Measurements from ENCODE around the gene INHBA. TPM values are rescaled to one million over a fixed set of nuclear protein-coding genes. Genes with fewer than 3 reads are reported as not detected.

INHBA gene
- total and polyA plus RNA-seq, 7 experiments from 2014 or later, result 0.16 to 0.34 (median 0.29) TPM; not detected in 4

DNA sequence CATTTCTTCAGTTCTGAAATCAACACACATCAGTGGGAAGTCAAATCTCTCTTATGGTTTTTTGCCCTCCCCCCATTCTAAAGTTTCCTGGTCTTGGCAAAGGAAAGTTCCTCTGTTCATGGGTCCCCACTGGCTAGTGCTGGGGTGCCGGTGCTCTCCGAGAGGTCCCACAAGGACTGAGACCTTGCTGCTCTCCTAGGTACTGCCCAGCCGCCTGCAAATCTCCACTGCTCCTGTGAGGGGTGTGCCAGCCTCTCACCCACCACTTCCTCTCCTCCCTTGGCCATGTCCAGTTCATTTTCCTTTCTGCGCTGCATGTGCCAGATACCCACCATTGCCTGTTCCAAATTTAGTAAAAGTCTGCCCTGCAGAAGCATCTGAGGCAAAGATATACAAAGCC, 17.2 kb upstream of the INHBA start:
- no peaks in the 10 kb centered on the region for H3K36me3 ChIP-seq (ENCODE audit: control insufficient read depth in 2 of 3, insufficient read depth in 3 of 3, low read length in 3 of 3)
- H3K9me3 Mint-ChIP-seq, result peaks cover 0 to 2% (median 0%) of the 10 kb centered on the region in 11 donors
- ATAC-seq (no peak), DNase-seq (no peak)
- H3K4me1 Mint-ChIP-seq, result no peaks in the 10 kb centered on the region
- H3K9me3 ChIP-seq (ENCODE audit: control insufficient read depth in 2 of 3, low read length in 3 of 3), result no peaks in the 10 kb centered on the region
- no peak overlapping the region for H3K4me3 ChIP-seq (ENCODE audit: low read length)
- intact Hi-C loops (cut with micrococcal nuclease), result no loop called here
- H3K36me3 Mint-ChIP-seq, result no peaks in the 10 kb centered on the region
- ChIA-PET POLR2A (no interaction called here), CTCF (no interaction called here)
- no peaks in the 10 kb centered on the region for H3K4me1 ChIP-seq (ENCODE audit: control insufficient read depth in 2 of 2, insufficient read depth in 2 of 2, low read length in 2 of 2)
- H3K27me3 Mint-ChIP-seq, result peaks cover 4 to 21% (median 7%) of the 10 kb centered on the region in 5 donors
- H3K27me3 ChIP-seq (ENCODE audit: control insufficient read depth in 2 of 2, insufficient read depth in 2 of 2, low read length in 2 of 2), result no peaks in the 10 kb centered on the region
- H3K27ac ChIP-seq (ENCODE audit: low read depth, low read length), result no peak overlapping the region
- H3K4me3 Mint-ChIP-seq, result no peak overlapping the region
- H3K27ac Mint-ChIP-seq, result no peak overlapping the region

DNA sequence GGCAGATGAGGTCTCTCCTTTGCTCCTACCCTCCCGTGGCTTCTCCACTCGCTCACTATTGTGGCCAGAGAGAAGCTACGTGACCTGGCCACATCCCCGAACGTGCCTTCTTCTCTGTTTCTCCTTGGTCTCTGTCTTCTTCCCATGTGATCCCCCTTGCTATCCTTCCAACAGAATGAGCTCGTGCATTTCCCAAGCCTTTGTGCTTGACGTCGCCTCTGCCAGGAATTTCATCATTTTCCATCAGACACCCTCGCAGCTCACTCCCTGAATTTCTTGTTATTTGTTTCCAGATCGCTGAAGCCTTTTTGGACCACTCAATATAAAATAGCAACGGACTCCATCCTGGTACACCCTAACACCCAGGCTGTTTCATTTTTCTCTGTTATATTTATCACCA, 13.8 kb upstream of the INHBA start:
- Mint-ChIP-seq H3K27ac (no peak overlapping the region), H3K4me1 (no peaks in the 10 kb centered on the region), H3K27me3 (peaks cover 0 to 3% (median 0%) of the 10 kb centered on the region in 5 donors), H3K4me3 (no peak overlapping the region), H3K9me3 (no peaks in the 10 kb centered on the region), H3K36me3 (no peaks in the 10 kb centered on the region)
- DNase-seq (no peak), ATAC-seq (no peak)
- Histone ChIP-seq H3K4me1 (ENCODE audit: control insufficient read depth in 2 of 2, insufficient read depth in 2 of 2, low read length in 2 of 2) (no peaks in the 10 kb centered on the region), H3K36me3 (ENCODE audit: control insufficient read depth in 2 of 3, insufficient read depth in 3 of 3, low read length in 3 of 3) (no peaks in the 10 kb centered on the region), H3K9me3 (ENCODE audit: control insufficient read depth in 2 of 3, low read length in 3 of 3) (no peaks in the 10 kb centered on the region), H3K27me3 (ENCODE audit: control insufficient read depth in 2 of 2, insufficient read depth in 2 of 2, low read length in 2 of 2) (no peaks in the 10 kb centered on the region), H3K4me3 (ENCODE audit: low read length) (no peak overlapping the region), H3K27ac (ENCODE audit: low read depth, low read length) (no peak overlapping the region)
- POLR2A ChIA-PET, result no interaction called here
- intact Hi-C loops (cut with micrococcal nuclease), result no loop called here
- CTCF ChIA-PET, result no interaction called here

DNA sequence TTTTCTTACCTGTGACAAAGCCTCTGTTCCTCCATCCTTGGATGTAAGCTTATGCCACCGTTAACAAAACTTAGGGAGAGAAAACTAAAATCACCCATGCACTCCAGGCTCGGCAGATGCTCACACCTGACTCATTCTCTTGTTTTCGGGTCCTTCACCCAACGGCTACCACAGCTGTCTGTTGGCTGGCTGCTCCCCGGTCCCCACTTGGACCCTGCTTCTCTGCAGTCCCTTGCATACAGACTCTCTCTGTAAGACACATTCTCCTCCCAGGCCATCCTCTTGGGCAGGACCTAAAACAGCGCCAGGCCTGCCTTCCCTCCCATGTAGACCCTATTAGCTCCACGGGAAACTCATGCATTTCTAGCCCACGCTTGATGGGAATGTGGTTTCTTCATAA, 12.1 kb upstream of the INHBA start:
- ATAC-seq, result no peak
- POLR2A ChIA-PET, result no interaction called here
- Histone ChIP-seq H3K9me3 (ENCODE audit: control insufficient read depth in 2 of 3, low read length in 3 of 3) (no peaks in the 10 kb centered on the region), H3K36me3 (ENCODE audit: control insufficient read depth in 2 of 3, insufficient read depth in 3 of 3, low read length in 3 of 3) (no peaks in the 10 kb centered on the region), H3K4me1 (ENCODE audit: control insufficient read depth in 2 of 2, insufficient read depth in 2 of 2, low read length in 2 of 2) (no peaks in the 10 kb centered on the region), H3K4me3 (ENCODE audit: low read length) (no peak overlapping the region), H3K27me3 (ENCODE audit: control insufficient read depth in 2 of 2, insufficient read depth in 2 of 2, low read length in 2 of 2) (no peaks in the 10 kb centered on the region), H3K27ac (ENCODE audit: low read depth, low read length) (no peak overlapping the region)
- Mint-ChIP-seq H3K27me3 (peaks cover 0 to 6% (median 0%) of the 10 kb centered on the region in 5 donors), H3K27ac (no peak overlapping the region), H3K4me3 (no peak overlapping the region), H3K36me3 (no peaks in the 10 kb centered on the region), H3K9me3 (no peaks in the 10 kb centered on the region), H3K4me1 (no peaks in the 10 kb centered on the region)
- intact Hi-C loops (cut with micrococcal nuclease), result no loop called here
- CTCF ChIA-PET, result no interaction called here
- DNase-seq, result no peak

DNA sequence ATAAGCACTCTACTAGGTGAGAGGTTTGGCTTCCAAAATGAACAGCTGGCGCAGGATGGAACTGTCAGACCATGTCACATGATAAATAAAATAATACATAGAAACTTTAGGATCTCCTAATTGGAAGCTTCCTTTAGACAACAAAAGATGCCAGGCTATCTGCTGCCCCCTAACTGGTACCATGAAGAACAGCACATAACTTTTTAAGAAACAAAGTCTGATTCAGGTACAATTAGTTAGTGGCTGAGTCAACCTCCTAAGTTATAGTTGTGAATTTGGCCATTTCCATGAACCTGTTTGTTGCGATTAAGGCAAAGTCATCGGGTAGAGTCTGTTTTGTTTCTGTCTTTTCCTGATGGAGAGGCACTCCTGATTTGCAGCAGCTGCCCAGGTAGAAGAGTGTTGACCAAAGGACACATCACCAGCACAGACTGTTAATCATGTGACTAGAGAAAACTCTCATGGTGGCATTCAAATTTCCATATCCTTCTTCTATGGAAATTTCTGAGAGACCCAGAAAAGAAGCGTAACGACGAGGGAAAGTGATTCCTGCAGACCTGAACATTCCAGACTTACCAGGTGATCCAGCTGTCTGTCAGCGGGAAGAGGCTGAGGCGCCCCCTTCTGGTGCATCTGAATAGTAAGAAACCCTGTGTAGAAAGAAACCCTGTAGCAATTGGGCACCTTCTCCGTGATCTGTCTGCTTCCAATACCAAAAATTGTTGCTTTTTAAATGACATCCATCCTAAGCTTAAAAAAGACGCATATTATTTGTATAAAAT, 8.6 kb upstream of the INHBA start:
- no peak for DNase-seq
- CTCF ChIA-PET, result no interaction called here

DNA sequence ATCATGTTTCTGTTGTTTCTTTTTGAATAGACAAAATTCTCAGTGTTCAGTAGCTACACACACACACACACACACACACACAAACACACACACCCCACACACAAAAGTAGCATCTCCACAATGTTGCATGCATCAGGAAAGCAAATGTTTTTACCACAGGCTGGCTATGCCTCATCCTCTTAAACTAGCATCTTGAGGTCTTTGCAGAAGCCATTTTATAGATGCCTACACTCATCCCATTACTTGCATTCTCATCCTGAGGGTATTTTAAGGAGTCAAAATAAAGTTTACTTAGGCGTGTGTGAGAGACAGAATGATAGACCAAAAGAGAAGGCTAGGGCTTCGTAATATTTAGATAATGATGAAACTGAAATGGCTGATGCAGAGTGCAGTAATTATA, 7.9 kb upstream of the INHBA start:
- Histone ChIP-seq H3K27me3 (ENCODE audit: control insufficient read depth in 2 of 2, insufficient read depth in 2 of 2, low read length in 2 of 2) (no peaks in the 10 kb centered on the region), H3K4me3 (ENCODE audit: low read length) (no peak overlapping the region), H3K36me3 (ENCODE audit: control insufficient read depth in 2 of 3, insufficient read depth in 3 of 3, low read length in 3 of 3) (no peaks in the 10 kb centered on the region), H3K4me1 (ENCODE audit: control insufficient read depth in 2 of 2, insufficient read depth in 2 of 2, low read length in 2 of 2) (peaks cover 0 to 5% of the 10 kb centered on the region in 2 donors), H3K9me3 (ENCODE audit: control insufficient read depth in 2 of 3, low read length in 3 of 3) (no peaks in the 10 kb centered on the region), H3K27ac (ENCODE audit: low read depth, low read length) (no peak overlapping the region)
- H3K27me3 Mint-ChIP-seq, result peaks cover 13 to 44% (median 22%) of the 10 kb centered on the region in 5 donors
- no peak for ATAC-seq
- peaks cover 0 to 5% (median 5%) of the 10 kb centered on the region in 7 donors for H3K4me1 Mint-ChIP-seq
- no peak for DNase-seq
- intact Hi-C loops (cut with micrococcal nuclease), result no loop called here
- H3K4me3 Mint-ChIP-seq, result no peak overlapping the region
- peaks cover 0 to 2% (median 0%) of the 10 kb centered on the region in 11 donors for H3K9me3 Mint-ChIP-seq
- H3K36me3 Mint-ChIP-seq, result peaks cover 0 to 7% (median 0%) of the 10 kb centered on the region in 5 donors
- ChIA-PET CTCF (no interaction called here), POLR2A (no interaction called here)
- no peak overlapping the region for H3K27ac Mint-ChIP-seq

More for the DNA sequence above, 8.6 kb upstream of the INHBA start:
- POLR2A ChIA-PET, result no interaction called here
- H3K27ac ChIP-seq (ENCODE audit: low read depth, low read length), result no peak overlapping the region
- H3K4me3 ChIP-seq (ENCODE audit: low read length), result no peak overlapping the region
- Mint-ChIP-seq H3K9me3 (peaks cover 0 to 2% (median 0%) of the 10 kb centered on the region in 11 donors), H3K4me3 (no peak overlapping the region), H3K4me1 (no peaks in the 10 kb centered on the region), H3K36me3 (peaks cover 0 to 7% (median 0%) of the 10 kb centered on the region in 5 donors), H3K27ac (no peak overlapping the region), H3K27me3 (peaks cover 13 to 39% (median 18%) of the 10 kb centered on the region in 5 donors)
- intact Hi-C loops (cut with micrococcal nuclease), result no loop called here
- H3K36me3 ChIP-seq (ENCODE audit: control insufficient read depth in 2 of 3, insufficient read depth in 3 of 3, low read length in 3 of 3), result no peaks in the 10 kb centered on the region
- no peaks in the 10 kb centered on the region for H3K4me1 ChIP-seq (ENCODE audit: control insufficient read depth in 2 of 2, insufficient read depth in 2 of 2, low read length in 2 of 2)
- H3K9me3 ChIP-seq (ENCODE audit: control insufficient read depth in 2 of 3, low read length in 3 of 3), result no peaks in the 10 kb centered on the region
- H3K27me3 ChIP-seq (ENCODE audit: control insufficient read depth in 2 of 2, insufficient read depth in 2 of 2, low read length in 2 of 2), result no peaks in the 10 kb centered on the region
- ATAC-seq, result no peak

- Mint-ChIP-seq H3K27ac (no peak overlapping the region), H3K9me3 (peaks cover 0 to 2% (median 0%) of the 10 kb centered on the region in 11 donors), H3K4me3 (no peak overlapping the region), H3K27me3 (peaks cover 13 to 48% (median 30%) of the 10 kb centered on the region in 5 donors), H3K36me3 (peaks cover 0 to 7% (median 0%) of the 10 kb centered on the region in 5 donors), H3K4me1 (peaks cover 0 to 13% (median 9%) of the 10 kb centered on the region in 7 donors)
- no peaks in the 10 kb centered on the region for H3K9me3 ChIP-seq (ENCODE audit: control insufficient read depth in 2 of 3, low read length in 3 of 3)
- POLR2A ChIA-PET, result no interaction called here
- DNase-seq, result no peak
- H3K4me3 ChIP-seq (ENCODE audit: low read length), result no peak overlapping the region
- H3K36me3 ChIP-seq (ENCODE audit: control insufficient read depth in 2 of 3, insufficient read depth in 3 of 3, low read length in 3 of 3), result no peaks in the 10 kb centered on the region
- CTCF ChIA-PET, result no interaction called here
- ATAC-seq, result peak; percentile 30
- no peak overlapping the region for H3K27ac ChIP-seq (ENCODE audit: low read depth, low read length)
- intact Hi-C loops (cut with micrococcal nuclease), result no loop called here
- peaks cover 0 to 8% of the 10 kb centered on the region in 2 donors for H3K4me1 ChIP-seq (ENCODE audit: control insufficient read depth in 2 of 2, insufficient read depth in 2 of 2, low read length in 2 of 2)
- no peaks in the 10 kb centered on the region for H3K27me3 ChIP-seq (ENCODE audit: control insufficient read depth in 2 of 2, insufficient read depth in 2 of 2, low read length in 2 of 2)
Measured at GRCh38 chr7:41709621-41710020, 6.7 kb upstream of the INHBA start.

Measured in naive thymus-derived CD4-positive, alpha-beta T cell (primary cell).